Measurements from ENCODE around the gene DERL3.

DERL3 gene

DNA sequence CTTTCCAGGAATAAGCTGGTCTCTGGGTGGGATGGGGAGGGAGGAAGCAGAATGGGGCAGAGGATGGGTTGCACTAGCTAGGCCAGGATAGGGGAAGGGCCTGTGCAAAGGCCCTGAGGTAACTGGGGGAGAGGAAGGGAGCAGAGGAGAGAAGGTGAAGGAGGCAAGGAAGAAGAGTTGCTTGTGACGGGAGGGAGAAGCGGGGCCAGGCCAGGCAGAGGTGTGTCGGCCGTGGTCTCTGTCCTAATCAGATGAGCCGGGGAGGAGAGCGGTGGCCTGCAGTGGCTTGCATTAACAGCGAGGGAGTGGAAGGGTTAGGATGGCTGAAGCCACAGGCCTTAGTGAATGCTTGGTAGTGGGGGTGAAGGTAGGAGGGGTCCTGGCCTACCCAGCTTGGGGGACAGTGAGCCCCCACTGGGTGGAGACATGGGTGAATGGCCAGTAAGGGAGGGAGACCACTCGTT, 6.0 kb upstream of the DERL3 start:
- DNase-seq (ENCODE audit: low read depth, low spot score), result no peak
- TF ChIP-seq, protein P1, sequence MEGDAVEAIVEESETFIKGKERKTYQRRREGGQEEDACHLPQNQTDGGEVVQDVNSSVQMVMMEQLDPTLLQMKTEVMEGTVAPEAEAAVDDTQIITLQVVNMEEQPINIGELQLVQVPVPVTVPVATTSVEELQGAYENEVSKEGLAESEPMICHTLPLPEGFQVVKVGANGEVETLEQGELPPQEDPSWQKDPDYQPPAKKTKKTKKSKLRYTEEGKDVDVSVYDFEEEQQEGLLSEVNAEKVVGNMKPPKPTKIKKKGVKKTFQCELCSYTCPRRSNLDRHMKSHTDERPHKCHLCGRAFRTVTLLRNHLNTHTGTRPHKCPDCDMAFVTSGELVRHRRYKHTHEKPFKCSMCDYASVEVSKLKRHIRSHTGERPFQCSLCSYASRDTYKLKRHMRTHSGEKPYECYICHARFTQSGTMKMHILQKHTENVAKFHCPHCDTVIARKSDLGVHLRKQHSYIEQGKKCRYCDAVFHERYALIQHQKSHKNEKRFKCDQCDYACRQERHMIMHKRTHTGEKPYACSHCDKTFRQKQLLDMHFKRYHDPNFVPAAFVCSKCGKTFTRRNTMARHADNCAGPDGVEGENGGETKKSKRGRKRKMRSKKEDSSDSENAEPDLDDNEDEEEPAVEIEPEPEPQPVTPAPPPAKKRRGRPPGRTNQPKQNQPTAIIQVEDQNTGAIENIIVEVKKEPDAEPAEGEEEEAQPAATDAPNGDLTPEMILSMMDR (IDR thresholded peaks at IDR 0.05; ENCODE audit: insufficient read depth, low read length, missing control alignments), result no peak
- ChIA-PET POLR2A (no interaction called here), CTCF (interaction anchor here (1.0 to 9.5 kb wide), 4 partner anchors 12 to 75 kb away, joined by 3 to 387 read pairs (median 10); partner anchors contain the start of genes C22orf15, CHCHD10, MIF and MMP11)
- H3K4me3 ChIP-seq (ENCODE audit: low read depth, low read length), result no peak overlapping the region

DNA sequence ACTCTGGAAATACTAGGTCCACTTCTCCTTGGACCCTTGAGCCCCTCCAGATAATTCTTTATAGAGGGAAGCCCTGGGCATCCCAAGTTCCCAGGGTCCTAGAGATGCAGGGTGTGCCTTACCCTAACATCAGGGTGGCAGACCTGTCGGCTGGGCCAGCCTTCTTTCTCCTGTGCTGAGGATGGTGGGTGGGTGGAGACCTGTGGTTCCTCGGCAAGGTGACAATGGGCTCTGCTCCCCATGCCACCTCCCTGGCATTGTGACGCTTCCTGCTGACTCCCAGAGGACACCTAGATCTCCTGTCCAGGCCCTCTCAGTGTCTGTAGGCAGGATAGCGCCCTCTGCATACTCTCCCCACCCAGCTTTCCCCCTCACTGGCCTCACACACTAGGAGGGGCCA, 3.8 kb upstream of the DERL3 start:
- DNase-seq (ENCODE audit: low read depth, low spot score), result no peak
- no peak overlapping the region for H3K4me3 ChIP-seq (ENCODE audit: low read depth, low read length)
- CTCF ChIA-PET, result no interaction called here
- POLR2A ChIA-PET, result no interaction called here
- TF ChIP-seq, protein P1 (IDR thresholded peaks at IDR 0.05; ENCODE audit: insufficient read depth, low read length, missing control alignments), result no peak

DNA sequence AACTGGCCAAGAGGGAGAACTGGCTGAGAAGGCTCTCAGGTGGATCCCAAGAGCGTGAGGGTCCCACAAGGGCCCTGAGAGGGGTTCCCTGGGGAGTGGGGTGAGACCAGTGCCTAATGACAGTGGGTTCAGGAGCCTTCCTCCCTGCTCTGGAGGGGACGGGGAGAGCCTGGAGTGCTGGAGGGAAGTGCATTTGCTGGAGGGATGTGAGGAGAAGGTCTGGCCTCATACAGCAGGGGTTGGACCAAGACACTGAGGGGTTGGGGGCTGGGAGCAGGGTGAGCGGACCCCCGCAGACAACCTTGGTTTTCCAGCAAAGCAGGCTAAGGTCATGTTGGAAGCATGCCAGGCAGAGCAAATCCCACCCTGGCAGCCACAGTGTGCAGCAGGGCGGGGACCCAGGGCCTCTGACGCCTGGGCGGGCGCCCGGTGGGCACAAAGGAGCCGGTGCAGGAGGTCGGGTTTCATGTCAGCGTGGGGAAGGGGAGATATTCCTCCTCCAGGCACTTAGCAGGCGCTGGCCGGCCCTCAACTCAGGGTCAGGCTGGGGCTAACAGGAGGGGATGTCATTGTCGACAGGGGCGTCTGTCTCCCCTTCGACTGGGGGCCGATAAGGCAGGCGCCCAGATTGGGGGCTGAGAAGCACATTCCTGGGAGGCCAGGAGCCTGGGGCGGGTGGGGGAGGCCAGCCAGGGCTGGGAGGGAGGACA, 3.1 kb upstream of the DERL3 start:
- ChIA-PET POLR2A (no interaction called here), CTCF (no interaction called here)
- no peak for DNase-seq (ENCODE audit: low read depth, low spot score)
- TF ChIP-seq, protein P1 (IDR thresholded peaks at IDR 0.05; ENCODE audit: insufficient read depth, low read length, missing control alignments), result no peak
- H3K4me3 ChIP-seq (ENCODE audit: low read depth, low read length), result no peak overlapping the region

DNA sequence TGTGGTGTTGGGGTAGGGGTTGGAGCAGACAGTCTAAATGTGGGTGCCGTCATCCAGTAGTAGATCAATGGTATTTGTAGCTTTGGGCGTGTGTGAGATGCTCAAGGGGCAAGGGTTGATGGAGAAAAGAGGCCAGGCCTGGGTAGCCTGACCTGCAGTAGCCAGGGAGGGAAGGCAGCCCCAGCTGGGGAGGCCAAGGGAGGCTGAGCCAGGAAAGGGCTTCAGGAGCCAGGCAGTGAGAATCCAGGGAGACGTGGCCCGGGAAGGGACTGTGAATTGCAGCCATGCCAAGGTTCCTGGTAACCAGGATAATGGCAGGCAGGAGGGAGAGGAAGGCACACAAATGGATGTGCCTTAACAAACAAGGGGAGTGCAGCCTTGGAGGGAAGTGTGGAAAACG, 2.5 kb upstream of the DERL3 start:
- TF ChIP-seq, protein P1 (IDR thresholded peaks at IDR 0.05; ENCODE audit: insufficient read depth, low read length, missing control alignments), result no peak
- ChIA-PET POLR2A (no interaction called here), CTCF (no interaction called here)

DNA sequence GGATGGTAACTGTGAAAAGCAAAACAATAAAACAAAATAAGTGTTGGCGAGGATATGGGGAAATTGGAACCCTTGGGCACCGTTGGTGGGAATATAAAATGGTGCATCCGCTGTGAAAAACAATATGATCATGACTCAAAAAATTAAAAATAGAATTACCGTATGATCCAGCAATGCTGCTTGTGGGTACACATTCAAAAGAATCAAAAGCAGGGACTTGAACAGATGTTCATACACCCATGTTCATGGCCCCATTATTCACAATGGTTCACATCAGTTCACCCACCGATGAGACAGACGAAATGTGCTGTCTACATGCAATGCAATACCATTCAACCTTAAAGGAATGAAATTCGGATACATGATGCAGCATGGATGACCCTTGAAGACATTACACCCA, 1.2 kb upstream of the DERL3 start:
- ChIA-PET POLR2A (no interaction called here), CTCF (interaction anchor here (0.9 to 1.0 kb wide), 2 partner anchors 10 to 11 kb away, joined by 3 to 4 read pairs; no protein-coding TSS in a partner anchor)
- H3K4me3 ChIP-seq (ENCODE audit: low read depth, low read length), result no peak overlapping the region
- no peak for DNase-seq (ENCODE audit: low read depth, low spot score)
- TF ChIP-seq, protein P1 (IDR thresholded peaks at IDR 0.05; ENCODE audit: insufficient read depth, low read length, missing control alignments), result no peak

More for the DNA sequence above, 2.5 kb upstream of the DERL3 start:
- no peak overlapping the region for H3K4me3 ChIP-seq (ENCODE audit: low read depth, low read length)
- no peak for DNase-seq (ENCODE audit: low read depth, low spot score)

DNA sequence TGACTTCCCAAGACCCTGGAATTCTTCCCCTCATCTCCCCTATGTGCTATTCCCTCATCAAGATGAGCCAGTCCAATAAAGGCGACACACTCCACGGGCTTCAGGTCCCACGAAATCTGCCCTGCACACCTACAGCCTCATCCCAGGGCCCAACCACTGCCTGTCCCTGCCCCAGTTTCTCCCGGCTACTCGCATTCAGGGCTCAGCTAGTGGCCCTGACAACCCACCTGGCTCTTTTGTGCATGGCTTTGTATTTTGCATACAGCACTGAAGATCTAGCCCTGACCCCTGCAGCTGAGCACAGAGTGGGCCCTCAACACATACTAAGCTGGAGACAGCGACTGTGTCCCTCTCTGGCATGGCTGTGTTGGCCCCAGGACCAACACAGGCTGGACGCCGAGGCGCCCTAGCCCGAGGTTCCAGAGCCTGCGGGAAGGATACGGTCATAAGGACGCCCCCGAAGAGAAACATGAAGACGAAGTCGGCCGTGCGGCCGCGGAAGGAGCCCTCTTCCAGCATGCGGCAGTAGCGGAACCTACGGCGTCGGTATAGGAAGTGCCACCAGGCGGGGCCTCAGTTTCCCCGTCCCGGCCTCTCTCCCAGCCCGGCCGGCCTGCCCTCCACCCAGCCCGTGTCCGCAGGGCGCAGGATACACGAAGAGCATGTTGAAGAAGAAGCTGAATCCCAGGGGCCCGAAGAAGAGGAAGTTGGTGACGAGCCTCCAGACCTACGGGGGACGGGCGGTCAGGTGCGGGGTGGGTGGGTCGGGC, 710 bp downstream of the DERL3 start:
- CTCF ChIA-PET, result interaction anchor here (0.9 to 3.1 kb wide), 2 partner anchors 12 to 67 kb away, joined by 3 to 15 read pairs; no protein-coding TSS in a partner anchor
- H3K4me3 ChIP-seq (ENCODE audit: low read depth, low read length), result no peak overlapping the region
- DNase-seq (ENCODE audit: low read depth, low spot score), result no peak
- POLR2A ChIA-PET, result no interaction called here
- TF ChIP-seq, protein P1 (IDR thresholded peaks at IDR 0.05; ENCODE audit: insufficient read depth, low read length, missing control alignments), result no peak

All from AG04449 (cell line).